Measurements from ENCODE around the gene RHOBTB3. TPM values are rescaled to one million over a fixed set of nuclear protein-coding genes. Genes with fewer than 3 reads are reported as not detected.

The RHOBTB3 gene
- total and polyA plus RNA-seq, 10 of the 15 experiments (the other 5 are each of a cell fraction or from before 2014, with no cell fraction given) = 3.6 to 42.8 (median 8.4) TPM

- intact Hi-C loops (cut with micrococcal nuclease; ENCODE audit: unreplicated experiment) = no loop called here
- Histone ChIP-seq H3K79me2 (ENCODE audit: control insufficient read depth, insufficient read depth, low read length) (no peaks in the 10 kb centered on the region), H3K4me3 (no peak overlapping the region), H3K4me2 (ENCODE audit: control insufficient read depth, insufficient read depth) (no peak overlapping the region), H3K9ac (ENCODE audit: control insufficient read depth, insufficient read depth, low read length) (no peak overlapping the region), H3K4me1 (ENCODE audit: control insufficient read depth, insufficient read depth, low read length) (peaks cover 16% of the 10 kb centered on the region), H3K27me3 (replicated peaks in 1 of 2; ENCODE audit: control insufficient read depth in 2 of 2, insufficient read depth in 2 of 2, low read length in 1 of 2) (no peaks in the 10 kb centered on the region), H3K36me3 (ENCODE audit: control insufficient read depth in 2 of 2, insufficient read depth in 2 of 2, low read length in 1 of 2) (peaks cover 2 to 5% of the 10 kb centered on the region in 2 experiments; a peak in 3 of 4 replicates), H3K9me3 (replicated peaks; ENCODE audit: control insufficient read depth, insufficient read depth, low read length) (no peaks in the 10 kb centered on the region), H2AFZ (ENCODE audit: control insufficient read depth, low read depth, low read length) (no peak overlapping the region), H4K20me1 (ENCODE audit: control insufficient read depth, insufficient read depth) (no peaks in the 10 kb centered on the region), H3K27ac (ENCODE audit: control insufficient read depth, insufficient read depth) (no peak overlapping the region)
- whole genome bisulfite sequencing (ENCODE audit: insufficient coverage, insufficient replicate concordance, low lambda C conversion rate, missing lambda C conversion rate) = 97% methylated on average over 10 of the region's 10 CpGs
- FAIRE-seq (no peak), DNase-seq (ENCODE audit: low read depth, low spot score) (no peak), ATAC-seq (no peak)
- in situ Hi-C loops (cut with MboI) = no loop called here
- ChIA-PET POLR2A (interaction anchor here (0.5 to 1.2 kb wide), 3 partner anchors 20 to 31 kb away, joined by 3 to 4 read pairs (median 3); no protein-coding TSS in a partner anchor), CTCF (interaction anchor here (0.7 to 5.2 kb wide), 3 partner anchors 28 to 112 kb away, joined by 3 to 35 read pairs (median 5); partner anchors contain the start of gene RFESD), SMC1A (ENCODE audit: uncharacterized antibody, unreplicated experiment) (interaction anchor here (0.6 to 2.0 kb wide), 9 partner anchors 10 to 835 kb away, joined by 3 to 8 read pairs (median 4); no protein-coding TSS in a partner anchor), RAD21 (ENCODE audit: unreplicated experiment) (interaction anchor here (0.6 to 2.0 kb wide), 3 partner anchors 24 to 61 kb away, joined by 3 to 6 read pairs (median 3); no protein-coding TSS in a partner anchor)
- no peak for TF ChIP-seq NFYA (IDR thresholded peaks at IDR 0.05; ENCODE audit: borderline replicate concordance, low read depth, low read length)
- no peak for TF ChIP-seq ZNF592 (IDR thresholded peaks at IDR 0.05)
- TF ChIP-seq ZNF217 (IDR thresholded peaks at IDR 0.05) = no peak
- no peak for TF ChIP-seq CBFB (IDR thresholded peaks at IDR 0.05; ENCODE audit: low read depth)
- TF ChIP-seq, protein P1, sequence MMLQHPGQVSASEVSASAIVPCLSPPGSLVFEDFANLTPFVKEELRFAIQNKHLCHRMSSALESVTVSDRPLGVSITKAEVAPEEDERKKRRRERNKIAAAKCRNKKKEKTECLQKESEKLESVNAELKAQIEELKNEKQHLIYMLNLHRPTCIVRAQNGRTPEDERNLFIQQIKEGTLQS (IDR thresholded peaks at IDR 0.05; ENCODE audit: borderline replicate concordance, extremely low read depth, low read depth, low read length) = no peak
- TF ChIP-seq ETV6 (conservative IDR thresholded peaks at IDR 0.05 in 1 of 2, IDR thresholded peaks at IDR 0.05 in 1 of 2; ENCODE audit: borderline replicate concordance in 1 of 2, low read depth in 1 of 2) = no peak
- TF ChIP-seq RBBP5 (conservative IDR thresholded peaks at IDR 0.05) = no peak
- no peak for TF ChIP-seq NR2C1 (IDR thresholded peaks at IDR 0.05)
- no peak for TF ChIP-seq RAD51 (IDR thresholded peaks at IDR 0.05)
- no peak for TF ChIP-seq BRCA1 (IDR thresholded peaks at IDR 0.05; ENCODE audit: low read depth, low read length)
- no peak for TF ChIP-seq RUNX3 (IDR thresholded peaks at IDR 0.05; ENCODE audit: low read length)
- no peak for TF ChIP-seq FOXK2 (IDR thresholded peaks at IDR 0.05)
- TF ChIP-seq, protein P2, sequence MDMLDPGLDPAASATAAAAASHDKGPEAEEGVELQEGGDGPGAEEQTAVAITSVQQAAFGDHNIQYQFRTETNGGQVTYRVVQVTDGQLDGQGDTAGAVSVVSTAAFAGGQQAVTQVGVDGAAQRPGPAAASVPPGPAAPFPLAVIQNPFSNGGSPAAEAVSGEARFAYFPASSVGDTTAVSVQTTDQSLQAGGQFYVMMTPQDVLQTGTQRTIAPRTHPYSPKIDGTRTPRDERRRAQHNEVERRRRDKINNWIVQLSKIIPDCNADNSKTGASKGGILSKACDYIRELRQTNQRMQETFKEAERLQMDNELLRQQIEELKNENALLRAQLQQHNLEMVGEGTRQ (IDR thresholded peaks at IDR 0.05; ENCODE audit: borderline replicate concordance, low read depth, low read length) = no peak
- BruUV-seq (replicated peaks) = no TSS peak
Measured at GRCh38 chr5:95759005-95759404, 27.9 kb downstream of the RHOBTB3 start.
